Measurements from ENCODE around the gene PI4KA. TPM values are rescaled to one million over a fixed set of nuclear protein-coding genes. Genes with fewer than 3 reads are reported as not detected.

Gene PI4KA
- total and polyA plus RNA-seq, 2 of the 13 experiments (the other 11 are each of a cell fraction or from before 2014, with no cell fraction given): 27.4 to 56.4 TPM

DNA sequence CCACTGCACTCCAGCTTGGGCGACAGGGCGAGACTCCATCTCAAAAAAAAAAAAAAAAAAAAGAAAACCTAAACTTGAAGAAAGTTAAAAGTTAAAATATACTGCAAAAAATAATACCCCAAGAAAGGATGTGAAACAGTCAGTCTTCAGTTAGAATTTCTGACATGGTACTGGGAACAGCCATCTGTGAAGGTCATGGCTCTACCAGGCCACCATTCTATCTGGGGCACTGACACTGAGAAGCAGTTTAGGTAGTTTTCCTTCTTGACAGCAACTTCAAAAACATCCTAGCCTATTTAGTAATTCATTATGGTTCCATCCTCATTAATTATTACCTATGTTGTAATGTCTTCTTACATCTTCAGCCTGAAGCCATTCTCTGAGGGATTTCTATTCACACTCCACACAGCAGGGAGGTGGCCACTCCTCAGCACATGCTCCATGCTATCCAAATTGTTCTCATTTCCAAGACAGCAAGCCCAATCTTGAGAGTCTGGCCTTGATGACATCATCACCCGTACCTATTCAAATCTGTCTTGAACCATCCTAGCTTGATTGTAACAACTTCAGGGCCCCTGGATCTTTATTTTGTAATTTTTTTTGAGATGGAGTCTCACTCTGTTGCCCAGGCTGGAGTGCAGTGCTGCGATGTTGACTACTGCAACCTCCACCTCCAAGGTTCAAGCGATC is 46.5 kb downstream of the PI4KA start:
- FAIRE-seq: no peak
- H3K36me3 ChIP-seq (replicated peaks in 1 of 2; ENCODE audit: control insufficient read depth in 1 of 2, insufficient read depth in 2 of 2, low read length in 2 of 2): peaks cover 14 to 62% of the 10 kb centered on the region in 2 experiments; a peak in 4 of 5 replicates
- POLR2A ChIA-PET: no interaction called here

DNA sequence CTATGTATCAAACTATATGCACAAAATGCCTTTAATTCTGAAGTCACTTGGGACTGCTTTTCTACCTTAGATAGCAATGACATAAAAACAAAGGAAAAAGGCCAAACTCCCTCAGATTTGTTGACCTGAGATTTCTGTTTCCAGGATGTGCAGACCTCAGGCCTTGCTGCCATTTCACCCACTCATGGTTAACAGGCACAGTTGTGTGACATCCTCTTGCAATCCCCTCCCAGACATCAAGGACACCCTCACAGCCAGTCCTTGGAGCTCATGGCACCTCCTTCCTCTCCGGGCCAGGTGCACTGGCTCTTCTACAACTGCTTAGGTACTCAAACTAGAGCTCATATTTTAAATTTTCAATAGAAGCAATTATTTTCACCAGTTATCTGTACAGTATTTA is 47.4 kb downstream of the PI4KA start:
- Histone ChIP-seq H3K9me3 (ENCODE audit: low read length) (no peaks in the 10 kb centered on the region), H3K4me2 (ENCODE audit: low read depth, low read length) (no peak overlapping the region), H3K36me3 (replicated peaks in 1 of 2; ENCODE audit: control insufficient read depth in 1 of 2, insufficient read depth in 2 of 2, low read length in 2 of 2) (peaks cover 12 to 62% of the 10 kb centered on the region in 2 experiments; a peak in 4 of 5 replicates), H3K79me2 (ENCODE audit: insufficient read depth, low read length) (no peaks in the 10 kb centered on the region), H3K4me1 (ENCODE audit: insufficient read depth, low read length) (no peaks in the 10 kb centered on the region), H4K20me1 (ENCODE audit: insufficient read depth, low read length) (no peaks in the 10 kb centered on the region), H3K27ac (ENCODE audit: extremely low read length, insufficient read depth, low read length) (no peak overlapping the region), H3K27me3 (ENCODE audit: control insufficient read depth in 1 of 2, insufficient read depth in 2 of 2, low read length in 2 of 2) (no peaks in the 10 kb centered on the region), H3K4me3 (replicated peaks in 1 of 3; ENCODE audit: insufficient read depth in 1 of 3, low read depth in 2 of 3, low read length in 3 of 3) (no peak overlapping the region), H3K9ac (ENCODE audit: insufficient read depth, low read depth, low read length) (no peak overlapping the region), H2AFZ (ENCODE audit: low read length) (no peak overlapping the region)
- FAIRE-seq: no peak
- in situ Hi-C loops (cut with HindIII; ENCODE audit: extremely low pct_ligation_motif_present, low pct_unique_long_range_greater_than_20kb): loop anchor here (10.0 kb wide), 1 partner anchor 64 kb away; no protein-coding TSS in a partner anchor
- no peak for ATAC-seq
- no TSS peak for BruUV-seq (replicated peaks)
- TF ChIP-seq ZNF75D (CRISPR knock-in tag; IDR thresholded peaks at IDR 0.05; ENCODE audit: borderline replicate concordance): no peak
- no peak for TF ChIP-seq ZNF207 (IDR thresholded peaks at IDR 0.05; ENCODE audit: borderline replicate concordance)
- 93% methylated on average over 1 of the region's 1 CpG for WGBS (ENCODE audit: low lambda C conversion rate)
- DNase-seq (ENCODE audit: low spot score): no peak
- intact Hi-C loops (cut with micrococcal nuclease; ENCODE audit: unreplicated experiment): no loop called here
- ChIA-PET POLR2A (no interaction called here), CTCF (ENCODE audit: low intra/inter-chr PET ratio, low total read pairs) (no interaction called here)

More for the DNA sequence above, 46.5 kb downstream of the PI4KA start:
- intact Hi-C loops (cut with micrococcal nuclease; ENCODE audit: unreplicated experiment) (no loop called here), in situ Hi-C loops (cut with HindIII; ENCODE audit: extremely low pct_ligation_motif_present, low pct_unique_long_range_greater_than_20kb) (loop anchor here (10.0 kb wide), 1 partner anchor 63 kb away; no protein-coding TSS in a partner anchor)
- Histone ChIP-seq H3K79me2 (ENCODE audit: insufficient read depth, low read length) (no peaks in the 10 kb centered on the region), H2AFZ (ENCODE audit: low read length) (no peak overlapping the region), H4K20me1 (ENCODE audit: insufficient read depth, low read length) (no peaks in the 10 kb centered on the region), H3K9me3 (ENCODE audit: low read length) (no peaks in the 10 kb centered on the region), H3K9ac (ENCODE audit: insufficient read depth, low read depth, low read length) (no peak overlapping the region), H3K4me3 (replicated peaks in 1 of 3; ENCODE audit: insufficient read depth in 1 of 3, low read depth in 2 of 3, low read length in 3 of 3) (no peak overlapping the region), H3K4me1 (ENCODE audit: insufficient read depth, low read length) (no peaks in the 10 kb centered on the region), H3K27me3 (ENCODE audit: control insufficient read depth in 1 of 2, insufficient read depth in 2 of 2, low read length in 2 of 2) (no peaks in the 10 kb centered on the region), H3K27ac (ENCODE audit: extremely low read length, insufficient read depth, low read length) (no peak overlapping the region), H3K4me2 (ENCODE audit: low read depth, low read length) (no peak overlapping the region)
- ATAC-seq (no peak), DNase-seq (ENCODE audit: low spot score) (no peak)
- CTCF ChIA-PET (ENCODE audit: low intra/inter-chr PET ratio, low total read pairs): no interaction called here
- no TSS peak for BruUV-seq (replicated peaks)
- 95% methylated on average over 5 of the region's 5 CpGs for WGBS (ENCODE audit: low lambda C conversion rate)
- peak; percentile 62 for TF ChIP-seq CREB1 (IDR thresholded peaks at IDR 0.05)
- no peak for TF ChIP-seq CREB1 (CRISPR knock-in tag; IDR thresholded peaks at IDR 0.05)
- TF ChIP-seq, protein P1, sequence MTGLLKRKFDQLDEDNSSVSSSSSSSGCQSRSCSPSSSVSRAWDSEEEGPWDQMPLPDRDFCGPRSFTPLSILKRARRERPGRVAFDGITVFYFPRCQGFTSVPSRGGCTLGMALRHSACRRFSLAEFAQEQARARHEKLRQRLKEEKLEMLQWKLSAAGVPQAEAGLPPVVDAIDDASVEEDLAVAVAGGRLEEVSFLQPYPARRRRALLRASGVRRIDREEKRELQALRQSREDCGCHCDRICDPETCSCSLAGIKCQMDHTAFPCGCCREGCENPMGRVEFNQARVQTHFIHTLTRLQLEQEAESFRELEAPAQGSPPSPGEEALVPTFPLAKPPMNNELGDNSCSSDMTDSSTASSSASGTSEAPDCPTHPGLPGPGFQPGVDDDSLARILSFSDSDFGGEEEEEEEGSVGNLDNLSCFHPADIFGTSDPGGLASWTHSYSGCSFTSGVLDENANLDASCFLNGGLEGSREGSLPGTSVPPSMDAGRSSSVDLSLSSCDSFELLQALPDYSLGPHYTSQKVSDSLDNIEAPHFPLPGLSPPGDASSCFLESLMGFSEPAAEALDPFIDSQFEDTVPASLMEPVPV (CRISPR knock-in tag; IDR thresholded peaks at IDR 0.05): no peak
- TF ChIP-seq ATF7 (IDR thresholded peaks at IDR 0.05): peak; percentile 89
- TF ChIP-seq ATF7 (CRISPR knock-in tag; IDR thresholded peaks at IDR 0.05): no peak

All from HepG2 (cell line).